GM18867 (cell line): ENCODE measurements around the gene NUDT16.
A peak's percentile ranks its signal among the peaks of the same experiment; 100 is the strongest.
"Not testable (repeated sequence)": the region's sequence is repeated elsewhere in the genome, so short reads cannot be mapped to it uniquely, and the experiment has no call there.

Experiments used
- ATAC-seq: cut with Tn5 transposase; IDR thresholded peaks from one replicate; pipeline ENCODE4 v1.9.1; 2021; ENCODE audit warnings: mild to moderate bottlenecking, moderate library complexity; ENCODE audit not compliant: unreplicated experiment

The NUDT16 gene

GRCh38 chr3:131381445-131382291 lies at the start of gene NUDT16:
Gene NUDT16 (plus strand): TSS chr3:131381774. CDS start chr3:131381805, 31 bp downstream.
- ATAC-seq, result peak; percentile 98

GRCh38 chr3:131338948-131339640 lies 42.5 kb upstream of the NUDT16 start:
- ATAC-seq, result no peak

- no peak for ATAC-seq
Observed at GRCh38 chr3:131341761-131342160, 39.8 kb upstream of the NUDT16 start.

GRCh38 chr3:131348911-131349310 lies 32.7 kb upstream of the NUDT16 start:
- no peak for ATAC-seq

- no peak for ATAC-seq
Observed at GRCh38 chr3:131349454-131349853, 32.1 kb upstream of the NUDT16 start.

- ATAC-seq, result no peak
Observed at GRCh38 chr3:131349946-131350347, 31.6 kb upstream of the NUDT16 start.

GRCh38 chr3:131350506-131350905 lies 31.1 kb upstream of the NUDT16 start:
- ATAC-seq, result no peak

- ATAC-seq, result no peak
Observed at GRCh38 chr3:131353016-131353877, 28.3 kb upstream of the NUDT16 start.

GRCh38 chr3:131353986-131354385 lies 27.6 kb upstream of the NUDT16 start:
- no peak for ATAC-seq

GRCh38 chr3:131356006-131356595 lies 25.5 kb upstream of the NUDT16 start:
- no peak for ATAC-seq

- no peak for ATAC-seq
Observed at GRCh38 chr3:131357275-131357674, 24.3 kb upstream of the NUDT16 start.

- no peak for ATAC-seq
Observed at GRCh38 chr3:131360191-131360755, 21.3 kb upstream of the NUDT16 start.

- ATAC-seq, result not testable (repeated sequence)
Observed at GRCh38 chr3:131361066-131361463, 20.5 kb upstream of the NUDT16 start.

- no peak for ATAC-seq
Observed at GRCh38 chr3:131361464-131362421, 19.8 kb upstream of the NUDT16 start.

GRCh38 chr3:131363275-131363674 lies 18.3 kb upstream of the NUDT16 start:
- ATAC-seq, result no peak

- ATAC-seq, result no peak
Observed at GRCh38 chr3:131370935-131371687, 10.5 kb upstream of the NUDT16 start.

GRCh38 chr3:131371688-131372066 lies 9.9 kb upstream of the NUDT16 start:
- no peak for ATAC-seq

- ATAC-seq, result no peak
Observed at GRCh38 chr3:131374741-131375140, 6.8 kb upstream of the NUDT16 start.
